ENCODE data around the gene ROM1.

DNA sequence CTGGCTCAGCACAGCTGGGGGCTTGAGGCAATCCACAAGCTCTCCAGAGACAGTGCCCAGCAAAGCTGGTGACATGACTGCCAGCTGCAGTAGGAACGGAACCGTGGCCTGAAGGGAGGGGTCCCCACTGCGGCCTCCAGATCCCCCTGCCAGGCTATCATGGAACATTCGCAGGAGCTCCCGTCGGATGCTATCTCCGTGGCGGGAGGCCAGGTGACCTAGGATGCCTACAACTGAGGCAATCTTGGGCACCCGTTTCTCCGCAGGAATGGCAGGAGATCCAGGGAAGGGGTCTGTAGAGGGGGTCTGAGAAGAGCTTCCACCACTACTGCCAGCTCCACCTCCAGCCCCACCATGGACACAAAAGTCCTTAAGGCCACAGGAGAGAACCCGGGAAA is 35.9 kb downstream of the ROM1 start:
- TF ChIP-seq, protein P1, sequence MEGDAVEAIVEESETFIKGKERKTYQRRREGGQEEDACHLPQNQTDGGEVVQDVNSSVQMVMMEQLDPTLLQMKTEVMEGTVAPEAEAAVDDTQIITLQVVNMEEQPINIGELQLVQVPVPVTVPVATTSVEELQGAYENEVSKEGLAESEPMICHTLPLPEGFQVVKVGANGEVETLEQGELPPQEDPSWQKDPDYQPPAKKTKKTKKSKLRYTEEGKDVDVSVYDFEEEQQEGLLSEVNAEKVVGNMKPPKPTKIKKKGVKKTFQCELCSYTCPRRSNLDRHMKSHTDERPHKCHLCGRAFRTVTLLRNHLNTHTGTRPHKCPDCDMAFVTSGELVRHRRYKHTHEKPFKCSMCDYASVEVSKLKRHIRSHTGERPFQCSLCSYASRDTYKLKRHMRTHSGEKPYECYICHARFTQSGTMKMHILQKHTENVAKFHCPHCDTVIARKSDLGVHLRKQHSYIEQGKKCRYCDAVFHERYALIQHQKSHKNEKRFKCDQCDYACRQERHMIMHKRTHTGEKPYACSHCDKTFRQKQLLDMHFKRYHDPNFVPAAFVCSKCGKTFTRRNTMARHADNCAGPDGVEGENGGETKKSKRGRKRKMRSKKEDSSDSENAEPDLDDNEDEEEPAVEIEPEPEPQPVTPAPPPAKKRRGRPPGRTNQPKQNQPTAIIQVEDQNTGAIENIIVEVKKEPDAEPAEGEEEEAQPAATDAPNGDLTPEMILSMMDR (IDR thresholded peaks at IDR 0.05; ENCODE audit: low read length) = no peak
- TF ChIP-seq EZH2 (optimal IDR thresholded peaks at IDR 0.05; ENCODE audit: low read depth, low read length) = no peak
- no peak for TF ChIP-seq EZH2phosphoT487 (IDR thresholded peaks at IDR 0.05; ENCODE audit: low read length)

Measured in MM.1S (cell line).